Natural killer cell treated with Interleukin-12 subunit alpha and Interleukin-12 subunit beta and Interleukin-15 and Interleukin-18, amount 100 ng/mL, for 72 hours (primary cell): Measurements from ENCODE around the gene KRTAP19-8. TPM values are rescaled to one million over a fixed set of nuclear protein-coding genes. Genes with fewer than 3 reads are reported as not detected.

Source experiments
- ATAC-seq, 2 donors: fragments of 150-1000 bp; cut with Tn5 transposase in 1 of 2; sonication (Bioruptor Pico), chemical (Tn5 transposase) in 1 of 2; 2 replicates each; pipeline ENCODE4 v1.10.0; 2021
- DNase-seq: peaks from one replicate; pipeline ENCODE4 v3.0.0; 2022; ENCODE audit warnings: low spot score
- H3K27ac Mint-ChIP-seq, 2 donors: 1 replicate in 1 of 2; 2 replicates in 1 of 2; pipeline ENCODE4 v1.8.0; 2022; ENCODE audit warnings: mixed read lengths in 2 of 2, mild to moderate bottlenecking in 1 of 2, moderate library complexity in 1 of 2
- H3K27me3 Mint-ChIP-seq, 2 donors: 1 replicate in 1 of 2; 2 replicates in 1 of 2; pipeline ENCODE4 v1.8.0; 2022; ENCODE audit warnings: mixed read lengths in 2 of 2
- H3K36me3 Mint-ChIP-seq: one replicate; pipeline ENCODE4 v1.8.0; 2022; ENCODE audit warnings: mixed read lengths
- H3K4me1 Mint-ChIP-seq, 2 donors: 1 replicate in 1 of 2; 2 replicates in 1 of 2; pipeline ENCODE4 v1.8.0; 2022; ENCODE audit warnings: low read depth in 2 of 2, mixed read lengths in 2 of 2, mild to moderate bottlenecking in 1 of 2
- H3K4me3 Mint-ChIP-seq: one replicate; pipeline ENCODE4 v1.8.0; 2022; ENCODE audit warnings: mixed read lengths
- H3K9me3 Mint-ChIP-seq: 2 replicates; pipeline ENCODE4 v1.8.0; 2022; ENCODE audit warnings: mixed read lengths
- total RNA-seq, 2 donors: library from RNA; stranded (reverse); gene quantifications; one replicate each; pipeline ENCODE4 v1.2.3, GENCODE V29; 2022

Gene KRTAP19-8
- total RNA-seq, 2 donors from 2014 or later = not detected

DNA sequence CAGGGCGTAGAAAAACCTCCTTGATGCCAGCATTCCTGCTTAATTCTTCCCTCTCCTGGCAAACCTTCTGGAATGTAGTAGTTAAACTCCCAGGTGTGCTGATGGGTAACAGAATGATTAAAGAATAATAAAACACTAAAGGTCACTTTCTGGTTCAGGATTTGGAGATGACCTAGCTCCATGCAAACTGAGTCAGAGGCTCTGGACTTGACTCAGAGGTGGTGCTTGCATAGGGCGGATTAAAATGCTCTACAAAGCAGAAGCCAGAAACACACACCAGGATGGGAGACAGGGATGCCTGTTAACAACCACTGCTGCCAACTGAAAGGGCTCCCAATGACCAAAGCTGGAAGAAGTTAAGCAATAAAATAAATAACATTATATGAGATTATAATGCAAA, 41.5 kb downstream of the KRTAP19-8 start:
- Mint-ChIP-seq H3K27ac (no peak overlapping the region), H3K36me3 (no peaks in the 10 kb centered on the region), H3K9me3 (no peaks in the 10 kb centered on the region), H3K4me1 (no peaks in the 10 kb centered on the region), H3K27me3 (peaks cover 11% of the 10 kb centered on the region in 2 donors), H3K4me3 (no peak overlapping the region)
- DNase-seq (no peak), ATAC-seq (no peak)

DNA sequence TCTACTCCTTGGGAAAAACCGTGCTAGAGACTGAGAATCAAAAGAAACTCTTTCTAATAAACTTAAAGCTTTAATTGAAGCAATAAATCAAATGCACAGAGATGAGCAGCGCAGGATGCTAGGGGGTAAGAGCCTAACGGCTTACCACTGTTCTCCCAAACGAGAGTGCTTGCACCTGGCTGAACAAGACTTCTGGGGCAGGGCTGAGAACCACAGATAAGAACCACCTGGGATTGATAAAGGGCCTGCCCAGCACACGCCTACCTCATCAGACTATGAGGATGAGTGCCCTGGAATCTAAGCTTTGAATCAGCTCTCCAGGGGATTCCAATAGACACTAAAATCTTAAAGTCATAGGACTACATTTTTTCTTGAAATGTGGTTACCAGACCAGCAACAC, 43.3 kb downstream of the KRTAP19-8 start:
- Mint-ChIP-seq H3K9me3 (no peaks in the 10 kb centered on the region), H3K27ac (no peak overlapping the region), H3K36me3 (no peaks in the 10 kb centered on the region), H3K4me1 (no peaks in the 10 kb centered on the region), H3K4me3 (no peak overlapping the region), H3K27me3 (peaks cover 8 to 11% of the 10 kb centered on the region in 2 donors)
- DNase-seq (no peak), ATAC-seq (no peak)

DNA sequence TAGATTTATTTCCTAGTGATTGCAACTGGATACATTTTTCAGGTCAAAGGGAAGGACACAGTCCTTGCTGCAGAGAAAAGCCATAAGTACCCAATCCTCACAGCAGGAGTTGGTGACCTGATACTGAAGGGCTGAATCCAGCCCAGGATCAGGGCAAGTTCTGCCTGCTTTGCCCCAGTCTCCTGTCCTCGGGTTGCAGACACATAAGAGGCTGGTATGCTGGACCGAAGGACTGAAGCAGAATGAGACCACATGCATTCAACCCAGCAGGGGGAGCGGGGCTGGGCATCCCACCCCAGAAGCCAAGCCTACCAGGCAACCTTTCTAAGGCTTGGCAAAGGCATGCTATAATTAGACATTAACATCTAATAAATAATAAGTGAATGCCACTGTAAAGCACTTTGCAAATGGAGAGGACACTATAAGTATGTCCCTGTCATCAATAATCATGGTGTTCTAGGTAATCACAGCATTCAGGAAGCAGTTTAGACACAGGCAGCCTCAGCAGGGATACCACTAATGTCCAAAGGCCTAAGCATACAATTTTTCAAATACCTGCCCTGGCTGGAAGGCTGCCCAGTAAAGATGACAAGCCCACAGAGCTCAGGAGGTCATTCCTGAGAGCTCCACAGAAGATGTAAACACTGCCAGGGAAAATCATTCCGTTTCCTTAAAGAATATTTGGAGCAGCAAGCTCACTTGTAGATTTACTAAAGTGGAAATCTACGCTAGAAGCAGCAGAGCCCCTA, 47.6 kb downstream of the KRTAP19-8 start:
- H3K27me3 Mint-ChIP-seq = peaks cover 3 to 7% of the 10 kb centered on the region in 2 donors
- DNase-seq = no peak
- no peak for ATAC-seq
- no peaks in the 10 kb centered on the region for H3K9me3 Mint-ChIP-seq
- no peaks in the 10 kb centered on the region for H3K4me1 Mint-ChIP-seq
- no peak overlapping the region for H3K27ac Mint-ChIP-seq
- no peaks in the 10 kb centered on the region for H3K36me3 Mint-ChIP-seq
- H3K4me3 Mint-ChIP-seq = no peak overlapping the region

DNA sequence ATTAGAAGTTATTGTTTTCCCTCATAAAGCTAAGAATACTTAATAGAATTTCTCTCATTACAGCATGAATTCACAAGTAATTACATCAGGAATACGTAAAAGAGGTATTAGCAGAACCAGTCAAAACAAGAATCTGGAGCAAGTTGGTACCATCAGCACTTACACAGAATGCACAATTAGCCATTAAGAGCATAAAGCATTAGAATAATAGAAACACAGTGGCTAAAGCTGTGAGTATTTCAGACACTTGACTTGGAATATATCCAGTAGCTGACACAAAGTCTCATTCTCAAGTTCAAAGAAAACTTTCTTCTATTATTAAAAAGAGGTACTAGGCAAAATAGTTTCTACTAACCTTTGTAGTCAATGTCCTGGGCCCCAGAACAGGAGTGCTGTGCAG, 49.6 kb downstream of the KRTAP19-8 start:
- H3K27me3 Mint-ChIP-seq = peaks cover 0 to 3% of the 10 kb centered on the region in 2 donors
- H3K27ac Mint-ChIP-seq = no peak overlapping the region
- ATAC-seq (no peak), DNase-seq (no peak)
- no peak overlapping the region for H3K4me3 Mint-ChIP-seq
- H3K36me3 Mint-ChIP-seq = no peaks in the 10 kb centered on the region
- no peaks in the 10 kb centered on the region for H3K4me1 Mint-ChIP-seq
- no peaks in the 10 kb centered on the region for H3K9me3 Mint-ChIP-seq

Other genes with a start within 250 kb of the KRTAP19-8 start
- not detected for gene KRTAP8-1, start 225.2 kb downstream of the KRTAP19-8 start, total RNA-seq
- not detected for gene KRTAP7-1, start 208.7 kb downstream of the KRTAP19-8 start, total RNA-seq
- gene KRTAP11-1, start 156.9 kb downstream of the KRTAP19-8 start, total RNA-seq = not detected